ENCODE results near the gene NOTUM. TPM values are rescaled to one million over a fixed set of nuclear protein-coding genes. Genes with fewer than 3 reads are reported as not detected.

The NOTUM gene
- total and polyA plus RNA-seq, 9 donors: 2.8 to 7.6 (median 3.4) TPM

GRCh38 chr17:81913394-81914102 is 47.4 kb downstream of the NOTUM start:
- Histone ChIP-seq H3K27me3 (ENCODE audit: control insufficient read depth, insufficient read depth, low read length) (no peaks in the 10 kb centered on the region), H3K9me3 (replicated peaks; ENCODE audit: control insufficient read depth, low read depth, low read length) (no peaks in the 10 kb centered on the region), H3K4me3 (ENCODE audit: low read length) (no peak overlapping the region), H3K4me1 (ENCODE audit: control insufficient read depth, insufficient read depth, low read length) (peaks cover 27% of the 10 kb centered on the region), H3K36me3 (ENCODE audit: control insufficient read depth, insufficient read depth, low read length) (peaks cover 50% of the 10 kb centered on the region), H3K27ac (ENCODE audit: low read length) (no peak overlapping the region)
- DNase-seq: no peak
- WGBS (ENCODE audit: insufficient coverage): 92% methylated on average over 26 of the region's 31 CpGs

GRCh38 chr17:81912441-81913309 is 48.3 kb downstream of the NOTUM start:
- no peaks in the 10 kb centered on the region for H3K27me3 ChIP-seq (ENCODE audit: control insufficient read depth, insufficient read depth, low read length)
- no peak for DNase-seq
- no peak overlapping the region for H3K27ac ChIP-seq (ENCODE audit: low read length)
- no peak overlapping the region for H3K4me3 ChIP-seq (ENCODE audit: low read length)
- H3K36me3 ChIP-seq (ENCODE audit: control insufficient read depth, insufficient read depth, low read length): peaks cover 57% of the 10 kb centered on the region
- peaks cover 23% of the 10 kb centered on the region for H3K4me1 ChIP-seq (ENCODE audit: control insufficient read depth, insufficient read depth, low read length)
- 91% methylated on average over 24 of the region's 32 CpGs for WGBS (ENCODE audit: insufficient coverage)
- no peaks in the 10 kb centered on the region for H3K9me3 ChIP-seq (replicated peaks; ENCODE audit: control insufficient read depth, low read depth, low read length)

- peaks cover 17% of the 10 kb centered on the region for H3K4me1 ChIP-seq (ENCODE audit: control insufficient read depth, insufficient read depth, low read length)
- no peaks in the 10 kb centered on the region for H3K27me3 ChIP-seq (ENCODE audit: control insufficient read depth, insufficient read depth, low read length)
- no peak for DNase-seq
- WGBS (ENCODE audit: insufficient coverage): 88% methylated on average over 16 of the region's 19 CpGs
- H3K36me3 ChIP-seq (ENCODE audit: control insufficient read depth, insufficient read depth, low read length): peaks cover 62% of the 10 kb centered on the region
- peak overlapping the region; percentile 5 for H3K4me3 ChIP-seq (ENCODE audit: low read length)
- H3K27ac ChIP-seq (ENCODE audit: low read length): no peak overlapping the region
- H3K9me3 ChIP-seq (replicated peaks; ENCODE audit: control insufficient read depth, low read depth, low read length): no peaks in the 10 kb centered on the region
Observed at GRCh38 chr17:81911969-81912368, 49.0 kb downstream of the NOTUM start.

GRCh38 chr17:81911277-81911961 is 49.6 kb downstream of the NOTUM start, which contains the start of gene PCYT2:
Gene PCYT2, minus strand, starts transcription at chr17:81911399. Its CDS starts 44 bp downstream, at chr17:81911355.
- 4% methylated on average over 51 of the region's 84 CpGs for WGBS (ENCODE audit: insufficient coverage)
- no peaks in the 10 kb centered on the region for H3K27me3 ChIP-seq (ENCODE audit: control insufficient read depth, insufficient read depth, low read length)
- peaks cover 64% of the 10 kb centered on the region for H3K36me3 ChIP-seq (ENCODE audit: control insufficient read depth, insufficient read depth, low read length)
- H3K9me3 ChIP-seq (replicated peaks; ENCODE audit: control insufficient read depth, low read depth, low read length): no peaks in the 10 kb centered on the region
- peak; percentile 93 for DNase-seq
- H3K4me1 ChIP-seq (ENCODE audit: control insufficient read depth, insufficient read depth, low read length): peaks cover 13% of the 10 kb centered on the region
- peak within 1 kb of the TSS; percentile 63 for H3K4me3 ChIP-seq (ENCODE audit: low read length)
- H3K27ac ChIP-seq (ENCODE audit: low read length): no peak within 1 kb of the TSS

- Histone ChIP-seq H3K27ac (ENCODE audit: low read length) (no peak overlapping the region), H3K4me1 (ENCODE audit: control insufficient read depth, insufficient read depth, low read length) (peaks cover 13% of the 10 kb centered on the region), H3K27me3 (ENCODE audit: control insufficient read depth, insufficient read depth, low read length) (no peaks in the 10 kb centered on the region), H3K36me3 (ENCODE audit: control insufficient read depth, insufficient read depth, low read length) (peaks cover 66% of the 10 kb centered on the region), H3K9me3 (replicated peaks; ENCODE audit: control insufficient read depth, low read depth, low read length) (no peaks in the 10 kb centered on the region), H3K4me3 (ENCODE audit: low read length) (peak overlapping the region; percentile 63)
- DNase-seq: no peak
- WGBS (ENCODE audit: insufficient coverage): under 1% methylated on average over 55 of the region's 55 CpGs
Observed at GRCh38 chr17:81910840-81911276, 50.1 kb downstream of the NOTUM start.

- DNase-seq: no peak
- Histone ChIP-seq H3K9me3 (replicated peaks; ENCODE audit: control insufficient read depth, low read depth, low read length) (no peaks in the 10 kb centered on the region), H3K36me3 (ENCODE audit: control insufficient read depth, insufficient read depth, low read length) (peaks cover 66% of the 10 kb centered on the region), H3K4me1 (ENCODE audit: control insufficient read depth, insufficient read depth, low read length) (peaks cover 13% of the 10 kb centered on the region), H3K4me3 (ENCODE audit: low read length) (peak overlapping the region; percentile 63), H3K27me3 (ENCODE audit: control insufficient read depth, insufficient read depth, low read length) (no peaks in the 10 kb centered on the region), H3K27ac (ENCODE audit: low read length) (no peak overlapping the region)
- 36% methylated on average over 17 of the region's 23 CpGs for WGBS (ENCODE audit: insufficient coverage)
Observed at GRCh38 chr17:81909966-81910839, 50.8 kb downstream of the NOTUM start.

GRCh38 chr17:81909231-81909630 is 51.8 kb downstream of the NOTUM start:
- no peak overlapping the region for H3K4me3 ChIP-seq (ENCODE audit: low read length)
- no peak overlapping the region for H3K27ac ChIP-seq (ENCODE audit: low read length)
- no peaks in the 10 kb centered on the region for H3K27me3 ChIP-seq (ENCODE audit: control insufficient read depth, insufficient read depth, low read length)
- WGBS (ENCODE audit: insufficient coverage): 92% methylated on average over 11 of the region's 12 CpGs
- H3K36me3 ChIP-seq (ENCODE audit: control insufficient read depth, insufficient read depth, low read length): peaks cover 63% of the 10 kb centered on the region
- DNase-seq: no peak
- peaks cover 13% of the 10 kb centered on the region for H3K4me1 ChIP-seq (ENCODE audit: control insufficient read depth, insufficient read depth, low read length)
- no peaks in the 10 kb centered on the region for H3K9me3 ChIP-seq (replicated peaks; ENCODE audit: control insufficient read depth, low read depth, low read length)

- H3K36me3 ChIP-seq (ENCODE audit: control insufficient read depth, insufficient read depth, low read length): peaks cover 63% of the 10 kb centered on the region
- no peaks in the 10 kb centered on the region for H3K27me3 ChIP-seq (ENCODE audit: control insufficient read depth, insufficient read depth, low read length)
- WGBS (ENCODE audit: insufficient coverage): 93% methylated on average over 9 of the region's 11 CpGs
Observed at GRCh38 chr17:81908793-81909192, 52.2 kb downstream of the NOTUM start.

More at GRCh38 chr17:81908793-81909192, 52.2 kb downstream of the NOTUM start:
- DNase-seq: no peak
- H3K4me3 ChIP-seq (ENCODE audit: low read length): no peak overlapping the region
- peaks cover 13% of the 10 kb centered on the region for H3K4me1 ChIP-seq (ENCODE audit: control insufficient read depth, insufficient read depth, low read length)
- no peaks in the 10 kb centered on the region for H3K9me3 ChIP-seq (replicated peaks; ENCODE audit: control insufficient read depth, low read depth, low read length)
- no peak overlapping the region for H3K27ac ChIP-seq (ENCODE audit: low read length)

All from muscle of leg (tissue), 11 donors.